Thoracic aorta (tissue), 2 donors: Measurements from ENCODE around the gene GATD1. TPM values are rescaled to one million over a fixed set of nuclear protein-coding genes. Genes with fewer than 3 reads are reported as not detected.

Experiments used
- ATAC-seq: fragments of 150-250 bp; one replicate; pipeline ENCODE4 v1.8.0; 2017; ENCODE audit warnings: low read depth; ENCODE audit not compliant: insufficient number of reproducible peaks, low FRiP score
- DNase-seq: peaks from one replicate; pipeline ENCODE4 v3.0.0-alpha.2; 2020; ENCODE audit warnings: low spot score
- H3K27ac ChIP-seq, 2 donors: fragments of 200-600 bp; sonication (generic); 1 replicate in 1 of 2; 2 replicates in 1 of 2; pipeline ENCODE4 v1.5.1; 2016; ENCODE audit warnings: mild to moderate bottlenecking in 2 of 2, moderate library complexity in 2 of 2
- H3K27me3 ChIP-seq: fragments of 200-600 bp; sonication (generic); replicated peaks from 2 replicates; pipeline ENCODE4 v1.6.0; 2016; ENCODE audit warnings: mild to moderate bottlenecking; ENCODE audit not compliant: insufficient read depth
- H3K36me3 ChIP-seq: fragments of 200-600 bp; sonication (generic); one replicate; pipeline ENCODE4 v1.5.1; 2016
- H3K4me1 ChIP-seq, 2 donors: fragments of 200-600 bp; sonication (generic); 1 replicate in 1 of 2; 2 replicates in 1 of 2; pipeline versions ENCODE4 v1.5.1 to v1.6.0; 2016; ENCODE audit warnings: low read depth in 2 of 2, mild to moderate bottlenecking in 1 of 2; ENCODE audit not compliant: control insufficient read depth in 1 of 2
- H3K4me3 ChIP-seq: fragments of 200-600 bp; sonication (generic); 2 replicates; pipeline ENCODE4 v1.5.1; 2016; ENCODE audit warnings: mild to moderate bottlenecking
- H3K9me3 ChIP-seq: fragments of 200-600 bp; sonication (generic); 2 replicates; pipeline ENCODE4 v1.5.1; 2016
- total RNA-seq, 2 donors: library from RNA; depleted of rRNA; stranded (reverse); fragments of >200 nt; gene quantifications; one replicate each; pipeline versions ENCODE4 v1.1.0 to v1.2.3, GENCODE V29; 2016
- TF ChIP-seq, protein P1 (sequence below): fragments of 200-600 bp; sonication (generic); IDR thresholded peaks from one replicate; pipeline ENCODE4 v1.5.1; 2019; ENCODE audit warnings: antibody characterized with exemption

The GATD1 gene
- total RNA-seq, 2 donors from 2014 or later, result 32.5 to 48.7 TPM

DNA sequence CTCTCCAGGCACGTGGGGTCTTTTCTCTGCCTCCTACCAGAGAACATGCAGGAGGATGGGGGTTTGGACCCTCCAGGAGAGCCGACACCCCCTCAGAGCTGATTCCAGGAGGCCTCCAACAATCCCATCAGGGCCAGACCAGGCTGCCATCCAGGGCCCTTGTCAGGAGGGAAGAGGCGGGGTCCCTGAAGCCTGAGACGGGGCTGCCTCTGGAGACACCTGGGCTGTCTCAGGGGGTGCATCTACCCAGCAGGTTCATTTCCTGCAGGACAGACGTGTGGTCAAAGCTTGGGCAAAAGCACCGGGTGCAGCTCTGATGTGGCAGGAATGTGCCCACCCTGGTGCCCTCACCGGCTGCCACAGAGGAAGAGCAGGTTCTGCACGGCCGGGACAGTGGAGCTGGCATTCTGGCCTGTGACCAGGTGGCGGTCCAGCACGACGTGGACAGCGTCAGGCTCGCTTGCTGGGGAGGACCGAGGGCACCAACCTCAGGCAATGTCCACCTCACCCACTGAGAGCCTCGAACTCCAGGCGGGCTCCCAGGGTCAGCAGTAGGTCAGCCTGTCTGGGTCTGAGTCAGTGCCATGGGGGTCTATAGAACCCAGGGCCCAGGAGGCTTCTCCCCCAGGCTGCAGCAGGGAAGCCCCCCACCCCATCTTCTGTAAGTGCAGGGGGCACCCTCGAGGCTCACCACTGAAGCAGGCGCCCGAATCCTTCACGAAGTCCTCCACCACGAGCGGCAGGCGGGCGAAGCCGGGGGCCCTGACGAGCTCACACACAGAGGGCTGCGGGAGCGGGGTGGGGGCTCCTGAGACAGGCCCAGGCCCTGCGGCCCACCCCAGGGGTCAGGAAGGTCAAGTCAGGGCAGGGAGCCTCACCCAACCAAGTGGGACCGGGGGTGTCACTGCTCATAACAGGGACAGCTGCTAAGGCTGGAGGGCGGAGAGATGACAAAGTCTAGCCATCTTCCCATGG, 6.4 kb downstream of the GATD1 start:
- peaks cover 25% of the 10 kb centered on the region for H3K36me3 ChIP-seq

DNA sequence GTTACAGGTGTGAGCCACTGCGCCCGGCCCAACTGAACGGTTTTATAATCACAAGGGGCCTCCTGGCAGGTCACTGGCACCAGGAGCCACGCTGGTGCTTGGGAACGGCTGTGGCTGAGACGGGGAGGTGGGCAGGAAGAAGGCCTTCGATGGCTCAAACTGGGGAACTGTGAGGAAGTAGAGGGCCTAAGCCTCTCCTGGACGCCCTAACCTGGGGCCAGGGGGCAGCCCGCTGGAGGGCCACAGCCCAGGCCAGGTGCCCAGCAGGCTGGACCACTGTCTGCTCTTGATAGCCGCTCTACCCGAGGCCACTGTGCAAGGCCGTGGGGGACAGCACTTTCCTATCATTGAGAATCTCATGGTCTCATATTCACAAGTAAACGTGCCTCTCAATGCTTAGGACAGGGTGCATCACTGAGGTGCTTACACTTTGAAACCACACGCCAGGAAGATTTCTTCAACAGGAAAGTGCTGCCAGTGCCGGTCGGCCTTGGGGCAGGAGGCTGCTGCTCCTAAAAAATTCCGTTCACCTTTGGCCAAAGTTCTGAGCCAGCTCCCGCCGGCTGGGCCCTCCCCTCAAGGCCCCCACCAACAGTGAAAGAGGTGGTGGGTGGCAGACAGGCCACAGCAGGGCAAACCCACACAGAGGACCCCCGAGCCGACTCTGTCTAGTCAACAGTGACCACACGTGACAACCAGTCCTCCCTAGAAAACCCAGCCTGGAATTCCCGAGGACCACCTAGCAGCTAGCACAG, 7.2 kb downstream of the GATD1 start:
- Histone ChIP-seq H3K27me3 (no peaks in the 10 kb centered on the region), H3K27ac (no peak overlapping the region), H3K4me3 (no peak overlapping the region), H3K4me1 (peaks cover 0 to 9% of the 10 kb centered on the region in 2 donors), H3K9me3 (no peaks in the 10 kb centered on the region), H3K36me3 (peaks cover 25% of the 10 kb centered on the region)
- ATAC-seq (no peak), DNase-seq (no peak)
- TF ChIP-seq, protein P1, sequence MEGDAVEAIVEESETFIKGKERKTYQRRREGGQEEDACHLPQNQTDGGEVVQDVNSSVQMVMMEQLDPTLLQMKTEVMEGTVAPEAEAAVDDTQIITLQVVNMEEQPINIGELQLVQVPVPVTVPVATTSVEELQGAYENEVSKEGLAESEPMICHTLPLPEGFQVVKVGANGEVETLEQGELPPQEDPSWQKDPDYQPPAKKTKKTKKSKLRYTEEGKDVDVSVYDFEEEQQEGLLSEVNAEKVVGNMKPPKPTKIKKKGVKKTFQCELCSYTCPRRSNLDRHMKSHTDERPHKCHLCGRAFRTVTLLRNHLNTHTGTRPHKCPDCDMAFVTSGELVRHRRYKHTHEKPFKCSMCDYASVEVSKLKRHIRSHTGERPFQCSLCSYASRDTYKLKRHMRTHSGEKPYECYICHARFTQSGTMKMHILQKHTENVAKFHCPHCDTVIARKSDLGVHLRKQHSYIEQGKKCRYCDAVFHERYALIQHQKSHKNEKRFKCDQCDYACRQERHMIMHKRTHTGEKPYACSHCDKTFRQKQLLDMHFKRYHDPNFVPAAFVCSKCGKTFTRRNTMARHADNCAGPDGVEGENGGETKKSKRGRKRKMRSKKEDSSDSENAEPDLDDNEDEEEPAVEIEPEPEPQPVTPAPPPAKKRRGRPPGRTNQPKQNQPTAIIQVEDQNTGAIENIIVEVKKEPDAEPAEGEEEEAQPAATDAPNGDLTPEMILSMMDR, result no peak

More for the DNA sequence above, 6.4 kb downstream of the GATD1 start:
- Histone ChIP-seq H3K9me3 (no peaks in the 10 kb centered on the region), H3K4me3 (no peak overlapping the region), H3K4me1 (peaks cover 4 to 17% of the 10 kb centered on the region in 2 donors), H3K27ac (no peak overlapping the region), H3K27me3 (no peaks in the 10 kb centered on the region)
- no peak for DNase-seq
- TF ChIP-seq, protein P1, result no peak
- no peak for ATAC-seq

DNA sequence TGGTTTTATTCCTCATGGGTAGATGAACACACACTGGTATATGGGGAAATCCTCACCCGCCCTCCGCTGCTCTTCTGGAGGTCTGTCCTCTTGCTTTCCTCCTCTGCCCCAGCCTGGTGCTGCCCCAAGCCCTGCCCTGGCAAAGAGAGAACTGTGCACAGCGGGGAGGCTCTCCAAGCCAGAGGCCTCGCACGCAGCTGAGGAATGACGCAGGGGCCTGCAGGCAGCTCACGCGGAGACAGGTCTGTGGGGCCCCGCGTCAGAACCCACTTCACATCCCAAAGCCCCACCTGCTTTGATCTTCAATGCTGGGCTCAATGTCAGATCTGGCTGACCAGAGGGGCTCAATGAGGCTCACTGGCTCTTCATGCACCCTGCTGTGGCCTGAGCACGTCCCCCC, 10.0 kb downstream of the GATD1 start:
- DNase-seq, result no peak
- Histone ChIP-seq H3K27ac (no peak overlapping the region), H3K4me1 (no peaks in the 10 kb centered on the region), H3K9me3 (no peaks in the 10 kb centered on the region), H3K36me3 (peaks cover 38% of the 10 kb centered on the region), H3K27me3 (no peaks in the 10 kb centered on the region), H3K4me3 (no peak overlapping the region)
- TF ChIP-seq, protein P1, result no peak
- ATAC-seq, result no peak

DNA sequence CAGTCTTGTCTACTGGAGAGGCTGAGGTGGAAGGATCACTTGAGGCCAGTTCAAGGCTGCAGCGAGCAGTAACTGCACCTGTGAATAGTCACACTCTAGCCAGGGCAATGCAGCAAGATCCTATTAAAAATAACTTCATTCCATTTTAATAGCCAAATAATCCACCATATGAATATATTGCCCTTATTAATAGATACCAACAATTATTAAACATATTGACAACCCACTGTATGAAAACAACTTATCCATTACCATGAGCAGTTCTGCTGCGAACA, 10.4 kb downstream of the GATD1 start:
- Histone ChIP-seq H3K36me3 (peaks cover 38% of the 10 kb centered on the region), H3K27me3 (no peaks in the 10 kb centered on the region), H3K4me1 (no peaks in the 10 kb centered on the region), H3K4me3 (no peak overlapping the region), H3K27ac (no peak overlapping the region), H3K9me3 (no peaks in the 10 kb centered on the region)
- DNase-seq, result no peak
- no peak for ATAC-seq
- TF ChIP-seq, protein P1, result no peak
